Uterus (tissue), 2 donors: ENCODE results near the gene NBAS.

ENCODE experiments used
- CTCF ChIP-seq, 4 experiments: fragments of 200-600 bp in 2 of 4; fragments of 450-650 bp in 2 of 4; sonication (generic) in 2 of 4; IDR thresholded peaks; one replicate each; pipeline ENCODE4 v1.5.1; 2016 to 2019; ENCODE audit warnings: antibody characterized with exemption in 4 of 4, mild to moderate bottlenecking in 2 of 4, moderate library complexity in 1 of 4
- POLR2A ChIP-seq, 2 donors: fragments of 450-650 bp; IDR thresholded peaks; one replicate each; pipeline ENCODE4 v1.6.1; 2016; ENCODE audit warnings: antibody characterized with exemption in 2 of 2, mild to moderate bottlenecking in 1 of 2, moderate library complexity in 1 of 2

- TF ChIP-seq CTCF (IDR thresholded peaks at IDR 0.05) (no peak), POLR2A (IDR thresholded peaks at IDR 0.05) (no peak)
Measured at GRCh38 chr2:15212249-15212648, 348.9 kb downstream of the NBAS start.
